Tibial artery (tissue), 4 donors: ENCODE measurements around the gene MAT2A.
"Not testable (repeated sequence)": the region's sequence is repeated elsewhere in the genome, so short reads cannot be mapped to it uniquely, and the experiment has no call there.

Experiments used
- DNase-seq, 2 donors: peaks; one replicate each; pipeline ENCODE4 v3.0.0-alpha.2; 2019
- H3K27ac ChIP-seq, 2 donors: fragments of 200-600 bp; sonication (generic) in 1 of 2; 1 replicate in 1 of 2; 2 replicates in 1 of 2; pipeline ENCODE4 v1.5.1; 2018 to 2019; ENCODE audit warnings: mild to moderate bottlenecking in 1 of 2
- H3K27me3 ChIP-seq, 2 donors: fragments of 200-600 bp; sonication (generic) in 1 of 2; one replicate each; pipeline versions ENCODE4 v1.5.1 to v1.6.0; 2016 to 2019
- H3K36me3 ChIP-seq, 3 donors: fragments of 200-600 bp; sonication (generic) in 2 of 3; one replicate each; pipeline ENCODE4 v1.5.1; 2016 to 2019; ENCODE audit warnings: mild to moderate bottlenecking in 2 of 3
- H3K4me1 ChIP-seq, 4 donors: fragments of 200-600 bp; sonication (generic) in 2 of 4; 1 replicate in 3 of 4; 2 replicates in 1 of 4; pipeline ENCODE4 v1.5.1; 2016 to 2019
- H3K4me3 ChIP-seq, 2 donors: fragments of 200-600 bp; sonication (generic) in 1 of 2; 1 replicate in 1 of 2; 2 replicates in 1 of 2; pipeline ENCODE4 v1.5.1; 2018 to 2019; ENCODE audit warnings: mild to moderate bottlenecking in 2 of 2
- H3K9me3 ChIP-seq, 3 donors: fragments of 200-600 bp; sonication (generic) in 1 of 3; one replicate each; pipeline ENCODE4 v1.5.1; 2016 to 2019
- intact Hi-C: fragments of 100-400 bp; cut with DNase I; formaldehyde crosslinking; loops from one replicate; pipeline ENCODE4 v1.15.0; 2023; ENCODE audit warnings: low total_unique reads
- TF ChIP-seq, protein P1 (sequence below), 2 experiments: fragments of 200-600 bp in 1 of 2; fragments of 450-650 bp in 1 of 2; IDR thresholded peaks; one replicate each; pipeline ENCODE4 v1.5.1; 2017 to 2019; ENCODE audit warnings: antibody characterized with exemption in 2 of 2, mild to moderate bottlenecking in 1 of 2, moderate library complexity in 1 of 2

The MAT2A gene

DNA sequence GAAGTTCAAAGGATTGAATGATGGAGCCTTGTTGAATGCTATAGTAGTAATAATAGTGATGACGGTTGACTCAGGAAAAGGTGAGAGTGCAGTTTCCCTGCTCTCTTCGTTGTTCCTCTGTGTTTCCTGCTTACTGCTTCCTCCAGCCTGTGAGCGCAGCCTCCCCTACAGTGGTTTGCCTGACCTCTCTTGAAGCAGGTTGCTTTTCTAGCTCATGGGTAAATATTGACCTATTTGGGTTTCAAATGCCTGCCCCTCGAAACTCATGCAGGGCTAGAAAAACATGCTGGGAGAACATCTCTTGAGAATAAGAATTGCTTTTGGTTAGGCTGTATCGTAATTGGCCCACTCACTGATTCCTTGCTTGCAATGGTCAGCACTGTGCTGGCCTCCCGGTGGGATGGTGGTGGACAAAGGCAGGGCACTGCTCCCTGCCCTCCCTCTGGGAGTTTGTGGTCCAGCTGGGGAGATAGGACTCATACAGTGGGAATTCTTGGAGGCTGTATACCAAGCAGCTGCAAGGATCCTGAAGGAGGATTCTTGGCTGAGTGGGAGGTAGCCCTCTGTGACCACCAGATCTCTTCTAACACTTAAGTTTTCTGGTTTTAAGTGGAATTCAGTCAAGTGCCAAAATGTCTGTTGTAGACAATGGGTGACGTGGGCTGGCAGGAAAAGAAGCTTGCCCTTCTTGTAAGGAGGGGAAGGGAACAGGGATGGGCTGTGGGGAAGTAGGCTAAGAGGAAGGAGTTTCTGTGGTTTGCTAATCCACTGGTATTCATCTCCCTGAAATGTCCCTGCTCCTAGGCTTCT lies 51.2 kb downstream of the MAT2A start:
- intact Hi-C loops = no loop called here
- Histone ChIP-seq H3K27ac (peak overlapping the region; percentile 52 to 64), H3K4me1 (peaks cover 0 to 69% (median 40%) of the 10 kb centered on the region in 4 donors), H3K27me3 (no peaks in the 10 kb centered on the region), H3K36me3 (no peaks in the 10 kb centered on the region), H3K9me3 (no peaks in the 10 kb centered on the region), H3K4me3 (no peak overlapping the region)
- DNase-seq = peak in 1 of 2 donors; percentile 63
- TF ChIP-seq, protein P1, sequence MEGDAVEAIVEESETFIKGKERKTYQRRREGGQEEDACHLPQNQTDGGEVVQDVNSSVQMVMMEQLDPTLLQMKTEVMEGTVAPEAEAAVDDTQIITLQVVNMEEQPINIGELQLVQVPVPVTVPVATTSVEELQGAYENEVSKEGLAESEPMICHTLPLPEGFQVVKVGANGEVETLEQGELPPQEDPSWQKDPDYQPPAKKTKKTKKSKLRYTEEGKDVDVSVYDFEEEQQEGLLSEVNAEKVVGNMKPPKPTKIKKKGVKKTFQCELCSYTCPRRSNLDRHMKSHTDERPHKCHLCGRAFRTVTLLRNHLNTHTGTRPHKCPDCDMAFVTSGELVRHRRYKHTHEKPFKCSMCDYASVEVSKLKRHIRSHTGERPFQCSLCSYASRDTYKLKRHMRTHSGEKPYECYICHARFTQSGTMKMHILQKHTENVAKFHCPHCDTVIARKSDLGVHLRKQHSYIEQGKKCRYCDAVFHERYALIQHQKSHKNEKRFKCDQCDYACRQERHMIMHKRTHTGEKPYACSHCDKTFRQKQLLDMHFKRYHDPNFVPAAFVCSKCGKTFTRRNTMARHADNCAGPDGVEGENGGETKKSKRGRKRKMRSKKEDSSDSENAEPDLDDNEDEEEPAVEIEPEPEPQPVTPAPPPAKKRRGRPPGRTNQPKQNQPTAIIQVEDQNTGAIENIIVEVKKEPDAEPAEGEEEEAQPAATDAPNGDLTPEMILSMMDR (IDR thresholded peaks at IDR 0.05) = no peak

DNA sequence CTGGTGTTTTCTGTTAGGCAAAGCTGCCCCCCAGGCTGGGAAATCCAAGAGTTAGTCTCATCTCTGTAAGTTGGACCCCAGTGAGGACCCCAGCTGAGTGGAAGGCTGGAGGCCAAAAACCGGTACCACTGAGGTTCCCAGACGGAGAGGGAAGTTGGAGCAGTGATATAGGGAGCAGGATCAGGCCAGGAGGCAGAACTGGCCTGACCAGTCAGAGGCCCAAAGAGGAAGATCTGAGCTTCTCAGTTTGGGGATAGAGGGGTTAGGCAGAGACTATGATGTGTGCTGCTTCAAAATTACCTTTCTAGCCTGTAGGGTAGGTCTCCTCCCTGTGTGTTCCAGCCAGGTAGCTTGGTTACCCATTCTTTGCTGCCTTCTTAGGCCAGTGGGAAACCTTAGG lies 52.0 kb downstream of the MAT2A start:
- Histone ChIP-seq H3K36me3 (no peaks in the 10 kb centered on the region), H3K4me3 (no peak overlapping the region), H3K4me1 (peaks cover 0 to 62% (median 36%) of the 10 kb centered on the region in 4 donors), H3K9me3 (no peaks in the 10 kb centered on the region), H3K27me3 (no peaks in the 10 kb centered on the region), H3K27ac (peak overlapping the region; percentile 52 to 64)
- intact Hi-C loops = no loop called here
- no peak for DNase-seq
- TF ChIP-seq, protein P1 (IDR thresholded peaks at IDR 0.05) = no peak

DNA sequence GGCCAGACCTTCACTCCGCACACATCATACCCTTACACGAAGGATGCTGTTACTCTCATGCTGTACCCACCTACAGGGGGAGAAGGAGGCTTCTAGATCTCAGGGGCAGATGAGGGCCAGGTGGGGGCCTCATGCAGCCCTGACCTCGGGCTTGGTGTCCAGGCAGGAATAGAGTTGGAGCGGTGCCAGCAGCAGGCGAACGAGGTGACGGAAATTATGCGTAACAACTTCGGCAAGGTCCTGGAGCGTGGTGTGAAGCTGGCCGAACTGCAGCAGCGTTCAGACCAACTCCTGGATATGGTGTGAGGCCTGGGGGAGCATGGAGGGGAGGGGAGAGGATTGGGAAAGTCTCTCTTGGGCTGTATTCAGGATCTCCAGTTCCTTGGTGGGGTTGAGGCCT lies 52.6 kb downstream of the MAT2A start:
- Histone ChIP-seq H3K36me3 (peaks cover 0 to 1% (median under 1%) of the 10 kb centered on the region in 3 donors), H3K27ac (peak overlapping the region; percentile 52 to 64), H3K27me3 (no peaks in the 10 kb centered on the region), H3K9me3 (no peaks in the 10 kb centered on the region), H3K4me1 (peaks cover 0 to 63% (median 42%) of the 10 kb centered on the region in 4 donors), H3K4me3 (no peak overlapping the region)
- intact Hi-C loops = no loop called here
- TF ChIP-seq, protein P1 (IDR thresholded peaks at IDR 0.05) = no peak
- DNase-seq = no peak

DNA sequence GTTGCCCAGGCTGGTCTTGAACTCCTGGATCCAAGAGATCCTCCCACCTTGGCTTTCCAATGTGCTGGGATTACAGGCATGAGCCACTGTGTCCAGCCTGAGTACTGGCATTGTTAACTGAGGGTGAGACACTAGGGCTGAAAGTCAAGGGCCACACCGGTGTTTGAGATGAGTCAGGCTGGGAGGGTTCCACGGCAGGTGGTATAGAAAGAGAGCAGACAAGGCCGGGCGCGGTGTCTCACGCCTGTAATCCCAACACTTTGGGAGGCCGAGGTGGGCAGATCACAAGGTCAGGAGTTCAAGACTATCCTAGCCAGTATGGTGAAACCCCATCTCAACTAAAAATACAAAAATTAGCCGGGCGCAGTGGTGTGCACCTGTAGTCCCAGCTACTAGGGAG lies 53.3 kb downstream of the MAT2A start:
- H3K4me3 ChIP-seq, intact Hi-C loops, H3K27me3 ChIP-seq, H3K36me3 ChIP-seq, DNase-seq, H3K9me3 ChIP-seq: not testable (repeated sequence)
- Histone ChIP-seq H3K27ac (peak overlapping the region in 1 of 2 donors; percentile 64), H3K4me1 (peaks cover 0 to 66% (median 49%) of the 10 kb centered on the region in 4 donors)

DNA sequence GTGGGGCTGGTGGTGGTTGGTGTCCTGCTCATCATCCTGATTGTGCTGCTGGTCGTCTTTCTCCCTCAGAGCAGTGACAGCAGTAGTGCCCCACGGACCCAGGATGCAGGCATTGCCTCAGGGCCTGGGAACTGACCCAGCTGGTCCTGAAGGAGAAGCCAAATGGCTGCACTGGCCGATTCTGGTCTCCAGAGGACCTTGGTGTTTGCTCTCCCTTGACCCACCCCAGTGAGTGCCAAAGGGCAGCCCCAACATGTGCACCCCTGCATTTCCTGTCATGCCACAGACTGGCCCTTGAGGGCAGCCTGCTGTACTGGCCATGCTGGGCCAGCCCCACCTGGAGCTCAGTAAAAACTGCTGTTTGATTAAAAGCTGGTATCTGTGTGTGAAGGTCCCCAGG lies 54.1 kb downstream of the MAT2A start:
- no peaks in the 10 kb centered on the region for H3K27me3 ChIP-seq
- H3K36me3 ChIP-seq = peaks cover 6 to 15% (median 14%) of the 10 kb centered on the region in 3 donors
- H3K4me1 ChIP-seq = peaks cover 0 to 63% (median 51%) of the 10 kb centered on the region in 4 donors
- H3K4me3 ChIP-seq = no peak overlapping the region
- H3K27ac ChIP-seq = no peak overlapping the region
- H3K9me3 ChIP-seq = no peaks in the 10 kb centered on the region
- TF ChIP-seq, protein P1 (IDR thresholded peaks at IDR 0.05) = no peak
- no peak for DNase-seq
- intact Hi-C loops = no loop called here
